ENCODE data around the gene TRMT10C. TPM values are rescaled to one million over a fixed set of nuclear protein-coding genes. Genes with fewer than 3 reads are reported as not detected.

TRMT10C gene
- total and polyA plus RNA-seq, 2 donors (not counting 1 experiment from before 2014, with no cell fraction given), result 13.2 to 25.3 TPM

- peaks cover 46% of the 10 kb centered on the region for H3K4me1 Mint-ChIP-seq
- POLR2A ChIA-PET, result interaction anchor here (0.6 to 1.9 kb wide), 9 partner anchors 12 to 1173 kb away, joined by 3 to 24 read pairs (median 7); partner anchors contain the start of genes CEP97, NXPE3, RPL24 and SENP7
- H3K9me3 Mint-ChIP-seq (ENCODE audit: insufficient read depth), result no peaks in the 10 kb centered on the region
These were observed 12.1 kb downstream of the TRMT10C start, which contains the start of gene PCNP for GRCh38 chr3:101573449-101574387. Gene PCNP, plus strand, starts transcription at chr3:101574180. Its CDS starts 36 bp downstream, at chr3:101574216.

More at GRCh38 chr3:101573449-101574387, 12.1 kb downstream of the TRMT10C start, which contains the start of gene PCNP:
- H3K9ac ChIP-seq (ENCODE audit: low read length), result peak within 1 kb of the TSS; percentile 98
- H4K20me1 ChIP-seq (ENCODE audit: control insufficient read depth, insufficient read depth, low read length, poor library complexity, severe bottlenecking), result peaks cover 15% of the 10 kb centered on the region
- Mint-ChIP-seq H3K4me3 (peak within 1 kb of the TSS; percentile 99), H3K27me3 (no peaks in the 10 kb centered on the region), H3K27ac (peak within 1 kb of the TSS; percentile 98)
- H3K27me3 ChIP-seq (replicated peaks in 1 of 4; ENCODE audit: control extremely low read depth in 1 of 4, control insufficient read depth in 3 of 4, insufficient read depth in 4 of 4, low read length in 3 of 4), result no peaks in the 10 kb centered on the region
- CTCF ChIA-PET, result interaction anchor here (0.7 to 3.7 kb wide), 8 partner anchors 11 to 863 kb away, joined by 4 to 33 read pairs (median 6); partner anchors contain the start of genes CEP97, RPL24, SENP7 and TRMT10C
- DNase-seq (peak; percentile 100), ATAC-seq (ENCODE audit: low read depth) (peak; percentile 78)
- peaks cover 59% of the 10 kb centered on the region for H3K79me2 ChIP-seq (ENCODE audit: control insufficient read depth, insufficient read depth, low read length)
- H3K36me3 ChIP-seq (replicated peaks in 1 of 2; ENCODE audit: control extremely low read depth in 1 of 2, control insufficient read depth in 1 of 2, extremely low read depth in 1 of 2, insufficient read depth in 2 of 2, low read length in 1 of 2), result no peaks in the 10 kb centered on the region
- TF ChIP-seq CTCF (IDR thresholded peaks at IDR 0.05) (peak; percentile 88), EZH2 (IDR thresholded peaks at IDR 0.05; ENCODE audit: borderline replicate concordance, insufficient read depth, low read depth, low read length, poor library complexity, severe bottlenecking) (no peak)
- peaks cover 32 to 39% of the 10 kb centered on the region in 2 donors for H3K4me1 ChIP-seq (ENCODE audit: control insufficient read depth in 2 of 2, insufficient read depth in 2 of 2, low read length in 2 of 2)
- peak within 1 kb of the TSS; percentile 86 for H2AFZ ChIP-seq (ENCODE audit: insufficient read depth, low read depth, low read length, poor library complexity, severe bottlenecking)
- peak within 1 kb of the TSS; percentile 88 for H3K4me2 ChIP-seq (replicated peaks; ENCODE audit: low read depth, low read length, poor library complexity, severe bottlenecking)
- no peaks in the 10 kb centered on the region for H3K9me3 ChIP-seq (ENCODE audit: control extremely low read depth in 1 of 3, control insufficient read depth in 2 of 3, insufficient read depth in 1 of 3, low read length in 2 of 3)
- H3K4me3 ChIP-seq (ENCODE audit: control extremely low read depth in 1 of 5, extremely low read depth in 1 of 5, insufficient read depth in 1 of 5, low read depth in 2 of 5, low read length in 4 of 5), result peak within 1 kb of the TSS; percentile 88 to 97 (median 91)
- H3K27ac ChIP-seq (ENCODE audit: low read length in 2 of 2), result peak within 1 kb of the TSS; percentile 98 to 99
- WGBS (ENCODE audit: insufficient coverage), result 2% methylated on average over 44 of the region's 47 CpGs
- intact Hi-C loops (cut with micrococcal nuclease), result loop anchor here (1.0 to 5.0 kb wide), 9 partner anchors 12 to 1756 kb away; partner anchors contain the start of genes CEP97, CMSS1, LNP1 and NXPE3

Data from B cell (primary cell).